Spleen (tissue), 11 donors: ENCODE results near the gene SH3RF3. TPM values are rescaled to one million over a fixed set of nuclear protein-coding genes. Genes with fewer than 3 reads are reported as not detected.

ENCODE experiments used
- DNase-seq: peaks from one replicate; pipeline ENCODE4 v3.0.0-alpha.2; 2020
- H3K27ac ChIP-seq, 8 donors: fragments of 200-600 bp; sonication (generic) in 7 of 8; 1 replicate in 4 of 8; 2 replicates in 4 of 8; pipeline versions ENCODE4 v1.5.0 to v1.8.0; 2016 to 2021; ENCODE audit warnings: inconsistent platforms in 4 of 8, mild to moderate bottlenecking in 4 of 8, moderate library complexity in 1 of 8
- H3K27me3 ChIP-seq, 7 donors: fragments of 200-600 bp; sonication (generic) in 6 of 7; replicated peaks in 1 of 7; 1 replicate in 4 of 7; 2 replicates in 3 of 7; pipeline versions ENCODE4 v1.5.0 to v1.8.0; 2016 to 2021; ENCODE audit warnings: inconsistent platforms in 3 of 7, mild to moderate bottlenecking in 1 of 7
- H3K36me3 ChIP-seq, 6 donors: fragments of 200-600 bp; sonication (generic) in 5 of 6; 1 replicate in 4 of 6; 2 replicates in 2 of 6; pipeline versions ENCODE4 v1.5.0 to v1.8.0; 2016 to 2021; ENCODE audit warnings: inconsistent platforms in 2 of 6
- H3K4me1 ChIP-seq, 6 donors: fragments of 200-600 bp; sonication (generic) in 5 of 6; 1 replicate in 3 of 6; 2 replicates in 3 of 6; pipeline versions ENCODE4 v1.5.0 to v1.8.0; 2016 to 2021; ENCODE audit warnings: inconsistent platforms in 3 of 6
- H3K4me3 ChIP-seq, 8 donors: fragments of 200-600 bp; sonication (generic) in 7 of 8; 1 replicate in 4 of 8; 2 replicates in 4 of 8; pipeline versions ENCODE4 v1.5.0 to v1.8.0; 2016 to 2021; ENCODE audit warnings: inconsistent platforms in 4 of 8, mild to moderate bottlenecking in 4 of 8, moderate library complexity in 2 of 8
- H3K9me3 ChIP-seq, 8 donors: fragments of 200-600 bp; sonication (generic) in 7 of 8; 1 replicate in 4 of 8; 2 replicates in 4 of 8; pipeline versions ENCODE4 v1.5.0 to v1.8.0; 2016 to 2021; ENCODE audit warnings: inconsistent platforms in 4 of 8
- CTCF ChIP-seq, 11 experiments: fragments of 200-600 bp in 7 of 11; fragments of 450-650 bp in 4 of 11; sonication (generic) in 4 of 11; IDR thresholded peaks in 8 of 11; conservative IDR thresholded peaks in 3 of 11; 1 replicate in 7 of 11; 2 replicates in 4 of 11; pipeline versions ENCODE4 v1.4.0 to v1.8.0; 2016 to 2021; ENCODE audit warnings: antibody characterized with exemption in 11 of 11, inconsistent platforms in 4 of 11, mild to moderate bottlenecking in 1 of 11
- POLR2A ChIP-seq, 3 donors: fragments of 450-650 bp; IDR thresholded peaks; one replicate each; pipeline ENCODE4 v1.5.1; 2017; ENCODE audit warnings: antibody characterized with exemption in 3 of 3, mild to moderate bottlenecking in 1 of 3
- POLR2AphosphoS5 ChIP-seq, 3 donors: sonication (generic); formaldehyde crosslinking; IDR thresholded peaks; one replicate each; pipeline ENCODE4 v1.5.1; 2017; ENCODE audit warnings: antibody characterized with exemption in 3 of 3
- WGBS, 5 donors: extraction: QIAGEN DNeasy Blood & Tissue Kit in 3 of 5; methylation state at CpG; one replicate each; pipeline versions ENCODE4 v1.1.5 to v1.1.7; 2013 to 2018; 5-methylcytosine and 5-hydroxymethylcytosine counted together
- intact Hi-C: fragments of 100-400 bp; cut with DNase I; formaldehyde crosslinking; loops from one replicate; pipeline ENCODE4 v1.15.0; 2023; ENCODE audit warnings: low total_unique reads
- polyA plus RNA-seq, 3 donors: library from polyadenylated mRNA; stranded (reverse); fragments of 200-250 nt; gene quantifications; one replicate each; pipeline ENCODE4 v1.2.1, GENCODE V29; 2013
- total RNA-seq, 7 donors: library from RNA; depleted of rRNA in 3 of 7; stranded (reverse); fragments of >200 nt in 3 of 7; fragmentation: NEBNext Ultra II Directional in 4 of 7; extraction: Animal tissue kit (Norgen Biotek cat#: 25700) in 4 of 7; gene quantifications; one replicate each; pipeline versions ENCODE4 v1.1.0 to v1.2.1, GENCODE V29; 2016 to 2021
- donor health status: healthy with polysubstance abuse.
- donor health status: DM: no; HTN: no; CAD: no; lungs with moderate emphysema.
- donor health status: DM: no; HTN: no; CAD: no.
- donor health status: Bipolar disorder and iron deficiency.
- donor health status: healthy.
- donor health status: DM: no; HTN: no; CAD: no.
- donor health status: DM: yes; HTN: yes; CAD: no.

Gene SH3RF3
- total and polyA plus RNA-seq, 10 donors: 1.3 to 7.6 (median 4.7) TPM

- TF ChIP-seq CTCF (IDR thresholded peaks at IDR 0.05 in 8 of 11, conservative IDR thresholded peaks at IDR 0.05 in 3 of 11): no peak
- TF ChIP-seq POLR2A (IDR thresholded peaks at IDR 0.05): no peak
- TF ChIP-seq POLR2AphosphoS5 (IDR thresholded peaks at IDR 0.05): no peak
- 76 to 87% (median 82%) methylated on average over 8 to 11 of the region's 11 CpGs for WGBS, 5 donors
These were observed 166.2 kb downstream of the SH3RF3 start for GRCh38 chr2:109295070-109295780.

GRCh38 chr2:109295781-109296117 lies 166.7 kb downstream of the SH3RF3 start:
- Histone ChIP-seq H3K4me1 (peaks cover 0 to 9% (median 0%) of the 10 kb centered on the region in 6 donors), H3K4me3 (no peak overlapping the region), H3K27me3 (no peaks in the 10 kb centered on the region), H3K9me3 (peaks cover 0 to 8% (median 0%) of the 10 kb centered on the region in 8 donors), H3K27ac (no peak overlapping the region), H3K36me3 (no peaks in the 10 kb centered on the region)
- intact Hi-C loops: no loop called here
- DNase-seq: no peak
- TF ChIP-seq POLR2AphosphoS5 (IDR thresholded peaks at IDR 0.05): no peak
- TF ChIP-seq POLR2A (IDR thresholded peaks at IDR 0.05): no peak
- no peak for TF ChIP-seq CTCF (IDR thresholded peaks at IDR 0.05 in 8 of 11, conservative IDR thresholded peaks at IDR 0.05 in 3 of 11)
- WGBS, 5 donors: 86 to 94% (median 90%) methylated on average over 4 of the region's 4 CpGs; no CpG with 5 or more reads in 1 of the 5 donors

More at GRCh38 chr2:109295070-109295780, 166.2 kb downstream of the SH3RF3 start:
- no peaks in the 10 kb centered on the region for H3K36me3 ChIP-seq
- peak overlapping the region in 1 of 8 donors; percentile 38 for H3K27ac ChIP-seq
- no peaks in the 10 kb centered on the region for H3K27me3 ChIP-seq
- H3K9me3 ChIP-seq: peaks cover 0 to 8% (median 0%) of the 10 kb centered on the region in 8 donors
- no peak for DNase-seq
- H3K4me1 ChIP-seq: peaks cover 0 to 9% (median 0%) of the 10 kb centered on the region in 6 donors
- no peak overlapping the region for H3K4me3 ChIP-seq
- intact Hi-C loops: no loop called here

GRCh38 chr2:109297566-109298490 lies 168.8 kb downstream of the SH3RF3 start:
- 85 to 95% (median 90%) methylated on average over 11 of the region's 11 CpGs for WGBS, 5 donors
- Histone ChIP-seq H3K9me3 (peaks cover 0 to 8% (median 0%) of the 10 kb centered on the region in 8 donors), H3K27ac (no peak overlapping the region), H3K27me3 (no peaks in the 10 kb centered on the region), H3K4me1 (peaks cover 0 to 9% (median 0%) of the 10 kb centered on the region in 6 donors), H3K4me3 (no peak overlapping the region), H3K36me3 (no peaks in the 10 kb centered on the region)
- no peak for TF ChIP-seq POLR2AphosphoS5 (IDR thresholded peaks at IDR 0.05)
- no peak for TF ChIP-seq POLR2A (IDR thresholded peaks at IDR 0.05)
- peak in 1 of 11 experiments; percentile 3 for TF ChIP-seq CTCF (IDR thresholded peaks at IDR 0.05 in 8 of 11, conservative IDR thresholded peaks at IDR 0.05 in 3 of 11)
- intact Hi-C loops: no loop called here
- DNase-seq: no peak

GRCh38 chr2:109298851-109299250 lies 169.8 kb downstream of the SH3RF3 start:
- H3K36me3 ChIP-seq: no peaks in the 10 kb centered on the region
- H3K4me1 ChIP-seq: peaks cover 0 to 9% (median 0%) of the 10 kb centered on the region in 6 donors
- no peaks in the 10 kb centered on the region for H3K27me3 ChIP-seq
- 77 to 92% (median 88%) methylated on average over 6 of the region's 6 CpGs for WGBS, 5 donors
- intact Hi-C loops: no loop called here
- no peak overlapping the region for H3K27ac ChIP-seq
- DNase-seq: no peak
- TF ChIP-seq CTCF (IDR thresholded peaks at IDR 0.05 in 8 of 11, conservative IDR thresholded peaks at IDR 0.05 in 3 of 11) (no peak), POLR2A (IDR thresholded peaks at IDR 0.05) (no peak), POLR2AphosphoS5 (IDR thresholded peaks at IDR 0.05) (no peak)
- H3K4me3 ChIP-seq: no peak overlapping the region
- peaks cover 0 to 8% (median 0%) of the 10 kb centered on the region in 8 donors for H3K9me3 ChIP-seq
